ENCODE data around the gene PSMB1.
"Not testable (repeated sequence)": the region's sequence is repeated elsewhere in the genome, so short reads cannot be mapped to it uniquely, and the experiment has no call there.

Gene PSMB1

DNA sequence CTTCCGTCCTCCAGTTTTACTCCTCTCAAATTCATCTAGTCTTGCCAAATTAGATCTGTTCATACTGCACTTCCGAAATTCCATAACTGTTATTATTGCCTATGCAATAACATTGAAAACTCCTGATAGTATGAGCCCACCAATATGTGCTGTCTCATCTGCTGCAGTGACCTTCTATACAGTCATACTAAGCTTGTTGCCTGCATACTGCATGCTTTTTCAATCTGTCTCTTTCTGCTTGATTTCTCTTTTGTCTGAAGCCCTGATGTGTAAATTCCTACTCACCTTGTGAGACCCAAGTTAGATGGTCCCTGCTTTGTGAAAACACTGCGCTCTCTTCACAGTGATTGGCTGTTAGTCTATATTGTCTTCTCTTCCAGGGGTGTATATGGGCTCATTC is 2.2 kb upstream of the PSMB1 start:
- no peak for TF ChIP-seq JUND (IDR thresholded peaks at IDR 0.05; ENCODE audit: low read depth)
- DNase-seq (ENCODE audit: low read depth in 1 of 2, low spot score in 1 of 2): no peak
- in situ Hi-C loops (cut with HindIII; ENCODE audit: low pct_unique_long_range_greater_than_20kb, low sequenced_read_pairs): no loop called here

DNA sequence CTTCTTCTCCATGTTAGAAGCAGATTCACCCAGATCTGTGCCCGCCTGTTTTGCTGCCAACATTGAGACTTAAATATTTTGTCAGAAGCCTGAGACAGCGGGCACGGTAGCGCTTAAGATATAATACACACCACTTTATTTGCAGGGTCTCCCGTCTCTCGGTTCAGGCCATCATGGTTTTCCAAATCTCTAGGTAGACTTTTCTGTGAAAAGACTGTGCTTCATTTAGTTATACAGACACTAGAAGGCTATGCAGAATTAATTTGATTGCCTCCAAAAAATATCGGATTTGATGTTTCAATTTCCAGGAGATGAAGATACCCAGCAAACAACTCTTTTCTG is 1.7 kb upstream of the PSMB1 start:
- in situ Hi-C loops (cut with HindIII; ENCODE audit: low pct_unique_long_range_greater_than_20kb, low sequenced_read_pairs): no loop called here
- TF ChIP-seq JUND (IDR thresholded peaks at IDR 0.05; ENCODE audit: low read depth): no peak
- no peak for DNase-seq (ENCODE audit: low read depth in 1 of 2, low spot score in 1 of 2)

DNA sequence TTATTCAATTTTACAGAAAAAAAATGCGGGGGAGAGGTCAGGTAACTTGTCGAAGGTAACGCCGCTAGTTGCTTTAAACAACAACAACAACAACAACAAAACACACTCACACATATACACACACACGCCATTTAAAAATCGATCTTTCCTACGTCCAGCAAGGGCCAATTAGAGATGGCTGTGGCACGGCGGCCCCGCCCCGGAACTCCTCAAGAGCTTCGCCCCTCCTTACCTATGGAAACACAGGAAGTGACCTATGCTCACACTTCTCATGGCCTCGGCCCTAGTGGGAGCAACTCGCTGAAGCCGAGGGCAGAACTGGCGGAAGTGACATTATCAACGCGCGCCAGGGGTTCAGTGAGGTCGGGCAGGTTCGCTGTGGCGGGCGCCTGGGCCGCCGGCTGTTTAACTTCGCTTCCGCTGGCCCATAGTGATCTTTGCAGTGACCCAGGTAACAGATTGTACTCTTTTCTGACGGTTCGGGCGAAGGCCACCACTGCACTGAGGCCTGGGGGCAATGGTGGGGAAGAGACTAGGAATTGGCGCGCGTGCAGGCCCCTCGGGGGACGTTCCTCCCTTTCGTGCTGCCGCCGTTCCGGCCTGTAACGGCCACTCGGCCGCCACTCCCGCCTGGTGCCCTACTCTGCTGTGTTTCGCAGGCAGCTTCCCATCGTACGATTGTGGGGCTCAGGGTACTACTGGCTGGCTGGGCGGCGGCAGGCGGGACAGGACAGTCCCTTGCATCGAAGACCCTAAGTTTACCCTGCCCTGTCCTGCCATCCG is 1.1 kb upstream of the PSMB1 start, which contains the start of gene TBP:
Gene TBP, plus strand, starts transcription at position 357 of the 783 bp plus-strand sequence. CDS start 2,661 bp downstream, outside the sequence.
- TF ChIP-seq JUND (IDR thresholded peaks at IDR 0.05; ENCODE audit: low read depth): no peak
- peak; percentile 42 to 98 for DNase-seq (ENCODE audit: low read depth in 1 of 2, low spot score in 1 of 2)
- in situ Hi-C loops (cut with HindIII; ENCODE audit: low pct_unique_long_range_greater_than_20kb, low sequenced_read_pairs): no loop called here

DNA sequence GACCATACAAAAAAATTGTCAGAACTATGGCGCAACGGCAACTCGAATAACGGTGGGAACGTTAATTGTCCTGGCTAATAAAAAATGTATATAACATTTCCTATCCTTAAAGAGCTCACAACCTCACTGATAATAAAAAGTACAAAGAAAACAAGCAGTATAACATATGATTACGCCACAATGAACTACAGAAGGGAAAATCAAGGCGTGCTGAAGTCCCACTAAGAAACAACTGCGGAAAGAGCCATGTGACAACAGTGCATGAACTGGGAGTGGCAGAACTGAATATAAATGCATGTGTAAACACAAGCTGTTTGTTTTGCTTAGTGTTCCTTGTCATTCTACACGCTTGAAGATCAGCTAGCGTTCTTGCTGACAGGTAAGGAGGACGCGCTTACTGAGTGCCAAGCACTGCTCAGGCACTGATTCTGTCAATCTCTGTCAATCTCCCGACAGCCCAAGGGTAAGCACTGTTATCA is 466 bp upstream of the PSMB1 start:
- TF ChIP-seq JUND (IDR thresholded peaks at IDR 0.05; ENCODE audit: low read depth): no peak
- peak in 1 of 2 experiments; percentile 80 for DNase-seq (ENCODE audit: low read depth in 1 of 2, low spot score in 1 of 2)
- in situ Hi-C loops (cut with HindIII; ENCODE audit: low pct_unique_long_range_greater_than_20kb, low sequenced_read_pairs): no loop called here

DNA sequence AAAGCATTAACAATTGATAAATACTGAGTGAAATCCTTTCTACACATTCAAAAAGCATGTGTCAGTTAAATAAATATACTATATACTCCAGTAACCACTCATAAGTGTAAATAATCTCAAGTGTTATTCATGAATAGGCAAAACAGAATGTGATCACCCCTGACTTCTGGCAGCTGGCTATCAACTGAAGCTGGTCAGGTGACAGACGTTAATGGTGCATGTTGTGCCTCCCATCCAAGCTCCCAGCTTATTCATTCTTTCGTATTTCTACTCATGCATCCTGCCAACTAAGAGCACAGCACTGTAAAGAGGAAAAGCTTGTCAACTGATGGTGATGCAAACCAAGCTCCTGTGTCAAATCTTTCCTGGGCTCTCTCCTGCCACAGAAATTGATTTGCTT is 7.7 kb downstream of the PSMB1 start:
- DNase-seq (ENCODE audit: low read depth in 1 of 2, low spot score in 1 of 2): no peak
- in situ Hi-C loops (cut with HindIII; ENCODE audit: low pct_unique_long_range_greater_than_20kb, low sequenced_read_pairs): no loop called here
- no peak for TF ChIP-seq JUND (IDR thresholded peaks at IDR 0.05; ENCODE audit: low read depth)

DNA sequence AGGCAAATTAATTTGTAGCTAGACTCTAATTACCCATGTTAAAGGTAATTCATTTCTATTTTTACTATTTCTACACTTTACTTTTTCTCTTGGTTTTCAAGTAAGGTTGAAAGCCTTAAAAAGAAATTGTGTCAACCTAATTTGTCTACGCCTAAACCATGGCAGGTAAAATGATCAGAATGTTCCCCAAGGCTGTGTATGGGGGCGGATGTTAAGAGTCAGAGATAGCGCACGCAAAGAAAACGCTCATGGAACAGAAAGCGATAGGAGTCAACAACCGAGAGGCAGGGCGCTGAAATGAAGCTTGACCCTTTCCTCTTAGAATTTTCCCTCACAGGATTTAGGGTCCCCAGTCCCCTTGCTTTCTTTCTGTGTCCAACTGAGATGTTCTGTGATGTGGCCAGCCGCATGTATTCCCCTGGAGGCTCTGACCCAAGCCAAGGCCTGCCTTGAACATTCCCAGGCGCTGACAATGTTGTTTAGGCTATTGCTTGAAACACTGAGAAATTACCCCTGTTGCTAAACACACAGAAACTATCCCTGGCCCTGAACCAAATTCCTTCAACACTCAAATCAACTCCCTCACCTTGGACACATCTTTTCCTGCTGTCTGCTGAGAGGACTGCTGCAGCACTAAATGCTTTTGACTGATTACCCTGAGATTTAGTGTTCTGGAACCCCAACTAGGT is 10.9 kb downstream of the PSMB1 start:
- TF ChIP-seq JUND (IDR thresholded peaks at IDR 0.05; ENCODE audit: low read depth): no peak
- DNase-seq (ENCODE audit: low read depth in 1 of 2, low spot score in 1 of 2): no peak
- in situ Hi-C loops (cut with HindIII; ENCODE audit: low pct_unique_long_range_greater_than_20kb, low sequenced_read_pairs): no loop called here

DNA sequence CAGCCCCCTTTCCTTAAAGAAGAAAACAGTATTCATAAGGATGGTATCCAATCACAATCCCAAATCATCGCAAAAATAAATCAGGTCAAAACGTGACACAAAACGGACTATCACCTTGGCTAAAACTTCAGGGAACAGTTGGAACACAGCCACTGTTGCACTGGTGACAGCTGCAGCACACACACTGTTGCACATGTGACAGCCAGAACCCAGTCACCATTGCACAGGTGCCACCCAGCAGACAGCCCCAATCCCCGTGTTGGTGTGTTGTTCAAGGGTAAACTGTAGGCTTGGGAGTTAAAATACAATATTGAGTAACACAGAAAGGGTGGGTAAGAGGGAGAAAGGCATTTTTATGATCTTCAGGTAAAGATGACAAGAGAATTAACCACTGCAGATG is 15.8 kb downstream of the PSMB1 start:
- DNase-seq (ENCODE audit: low read depth in 1 of 2, low spot score in 1 of 2): no peak
- in situ Hi-C loops (cut with HindIII; ENCODE audit: low pct_unique_long_range_greater_than_20kb, low sequenced_read_pairs): no loop called here
- TF ChIP-seq JUND (IDR thresholded peaks at IDR 0.05; ENCODE audit: low read depth): no peak

DNA sequence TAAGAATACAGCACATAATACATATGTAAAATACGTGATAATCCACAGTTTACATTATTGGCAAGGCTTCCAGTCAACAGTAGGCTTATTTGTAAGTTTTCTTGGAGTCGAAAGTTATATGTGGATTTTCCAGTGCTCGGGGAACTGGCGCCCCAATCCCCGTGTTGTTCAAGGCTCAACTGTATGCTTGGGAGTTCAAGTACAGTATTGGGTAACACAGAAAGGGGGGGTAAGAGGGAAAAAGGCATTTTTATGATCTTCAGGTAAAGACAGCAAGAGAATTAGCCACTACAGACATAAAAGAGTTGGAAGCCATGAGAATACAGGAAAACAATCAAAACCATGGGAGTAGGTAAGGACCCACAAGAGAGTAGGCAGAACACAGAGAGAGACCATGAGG is 16.4 kb downstream of the PSMB1 start:
- TF ChIP-seq JUND (IDR thresholded peaks at IDR 0.05; ENCODE audit: low read depth): no peak
- in situ Hi-C loops (cut with HindIII; ENCODE audit: low pct_unique_long_range_greater_than_20kb, low sequenced_read_pairs): no loop called here
- no peak for DNase-seq (ENCODE audit: low read depth in 1 of 2, low spot score in 1 of 2)

DNA sequence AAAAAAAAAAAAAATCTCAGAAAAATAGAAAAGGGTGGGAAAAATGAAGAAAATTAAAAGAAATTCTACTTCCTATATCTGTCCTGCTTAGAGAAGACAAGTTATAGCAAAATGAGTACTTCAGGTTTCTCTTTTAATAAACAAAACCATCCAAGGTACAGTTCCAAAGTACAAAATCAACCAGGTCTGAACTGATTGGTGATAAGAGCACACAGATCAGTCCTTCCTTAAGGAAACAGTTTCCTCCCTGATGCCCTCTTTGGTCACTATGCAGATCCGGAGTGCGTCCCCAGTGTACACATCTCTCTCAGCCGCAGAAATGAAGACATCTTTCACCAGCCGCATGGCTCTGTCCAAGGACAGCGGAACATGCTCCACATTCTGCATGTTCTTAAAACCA is 18.1 kb downstream of the PSMB1 start:
- in situ Hi-C loops (cut with HindIII; ENCODE audit: low pct_unique_long_range_greater_than_20kb, low sequenced_read_pairs): no loop called here
- DNase-seq (ENCODE audit: low read depth in 1 of 2, low spot score in 1 of 2): no peak
- TF ChIP-seq JUND (IDR thresholded peaks at IDR 0.05; ENCODE audit: low read depth): no peak

DNA sequence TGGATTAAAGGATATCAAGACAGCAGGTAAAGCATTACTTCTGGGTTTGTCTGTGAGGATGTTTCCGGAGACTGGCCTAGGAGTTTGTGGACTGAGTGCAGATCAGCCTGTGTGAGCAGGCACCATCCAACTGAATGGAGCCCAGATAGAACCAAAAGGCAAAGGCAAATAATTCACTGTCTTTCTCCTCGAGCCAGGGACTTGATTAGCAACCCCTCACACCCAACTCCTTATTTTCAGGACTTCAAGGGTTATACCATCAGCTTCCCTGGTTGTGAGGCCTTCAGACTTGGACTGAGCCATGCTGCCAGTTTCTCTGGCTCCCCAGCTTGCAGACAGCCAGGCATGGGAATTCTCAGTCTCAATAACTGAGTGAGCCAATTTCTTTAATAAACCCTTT is 19.3 kb downstream of the PSMB1 start:
- DNase-seq (ENCODE audit: low read depth in 1 of 2, low spot score in 1 of 2): no peak
- in situ Hi-C loops (cut with HindIII; ENCODE audit: low pct_unique_long_range_greater_than_20kb, low sequenced_read_pairs): no loop called here
- no peak for TF ChIP-seq JUND (IDR thresholded peaks at IDR 0.05; ENCODE audit: low read depth)

DNA sequence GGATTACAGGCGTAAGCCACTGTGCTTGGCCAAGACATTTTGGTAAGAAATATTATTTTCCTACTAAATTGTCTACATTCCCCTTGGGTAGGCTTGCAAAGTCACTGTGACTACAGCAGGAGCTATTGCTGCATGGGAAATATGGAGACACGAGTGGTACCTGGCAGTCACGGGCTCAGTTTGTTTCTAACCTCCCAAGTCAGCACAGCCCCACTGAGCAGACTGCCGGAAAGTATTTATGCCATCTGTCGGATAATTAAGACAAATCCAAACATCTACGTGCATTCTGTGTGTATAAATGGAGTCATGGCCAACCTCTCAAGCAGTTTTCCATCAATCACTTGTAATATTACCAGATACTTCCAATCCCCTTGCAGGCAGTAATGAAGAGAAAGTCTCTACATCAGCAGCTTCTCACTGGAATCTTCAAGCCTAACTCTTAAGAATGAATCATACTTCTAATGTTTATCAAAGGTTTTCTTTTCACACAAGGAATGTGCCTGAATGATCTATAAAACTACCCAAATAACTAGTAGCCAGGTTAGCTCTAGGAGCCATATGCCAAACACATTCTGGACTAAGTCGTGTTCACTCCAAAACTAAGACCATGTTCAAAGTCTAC is 20.1 kb downstream of the PSMB1 start:
- no peak for TF ChIP-seq JUND (IDR thresholded peaks at IDR 0.05; ENCODE audit: low read depth)
- in situ Hi-C loops (cut with HindIII; ENCODE audit: low pct_unique_long_range_greater_than_20kb, low sequenced_read_pairs): no loop called here
- no peak for DNase-seq (ENCODE audit: low read depth in 1 of 2, low spot score in 1 of 2)

DNA sequence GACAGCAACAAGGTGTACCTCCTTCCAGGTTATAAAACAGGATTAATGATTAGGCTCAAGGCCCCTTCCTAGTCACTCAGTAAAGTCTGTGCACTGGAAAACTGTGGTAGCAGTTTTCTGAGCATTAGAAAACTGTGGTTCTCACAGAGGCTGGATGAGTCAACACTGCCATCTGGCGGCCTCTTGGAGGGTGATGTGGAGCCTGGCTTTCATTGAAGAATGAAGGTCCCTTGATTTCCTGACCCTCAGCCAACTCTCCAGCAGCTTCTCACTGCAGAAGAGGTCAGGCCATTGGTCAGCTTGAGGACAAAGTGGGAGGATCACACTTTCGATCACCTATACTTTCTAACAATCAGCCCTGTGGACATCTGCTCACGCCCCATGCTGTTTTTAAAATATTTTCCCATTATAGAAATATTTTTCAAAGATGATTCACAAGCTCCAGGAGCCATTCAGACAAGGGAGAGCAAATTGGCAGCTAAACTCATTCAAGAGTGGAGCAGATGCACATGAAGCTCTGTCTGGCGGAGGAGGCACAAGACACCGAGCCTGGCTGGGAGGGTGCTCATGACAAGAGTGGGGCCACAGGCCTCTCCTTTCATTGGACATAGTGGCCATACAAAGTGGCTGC is 23.2 kb downstream of the PSMB1 start:
- peak; percentile 28 to 78 for DNase-seq (ENCODE audit: low read depth in 1 of 2, low spot score in 1 of 2)
- TF ChIP-seq JUND (IDR thresholded peaks at IDR 0.05; ENCODE audit: low read depth): no peak
- in situ Hi-C loops (cut with HindIII; ENCODE audit: low pct_unique_long_range_greater_than_20kb, low sequenced_read_pairs): no loop called here

DNA sequence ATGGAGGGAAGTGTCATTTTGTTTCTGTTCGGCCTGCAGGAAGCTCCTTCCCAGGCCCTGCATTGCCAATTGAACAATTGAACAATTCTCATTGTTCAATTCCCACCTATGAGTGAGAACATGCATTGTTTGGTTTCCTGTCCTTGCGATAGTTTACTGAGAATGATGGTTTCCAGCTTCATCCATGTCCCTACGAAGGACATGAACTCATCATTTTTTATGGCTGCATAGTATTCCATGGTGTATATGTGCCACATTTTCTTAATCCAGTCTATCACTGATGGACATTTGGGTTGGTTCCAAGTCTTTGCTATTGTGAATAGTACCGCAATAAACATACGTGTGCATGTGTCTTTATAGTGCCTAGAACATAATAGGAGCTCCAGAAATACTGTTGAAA is 25.1 kb downstream of the PSMB1 start:
- DNase-seq (ENCODE audit: low read depth in 1 of 2, low spot score in 1 of 2); in situ Hi-C loops (cut with HindIII; ENCODE audit: low pct_unique_long_range_greater_than_20kb, low sequenced_read_pairs): not testable (repeated sequence)

Data from T47D (cell line).